GM21737 (cell line): Measurements from ENCODE around the gene PELI2.

Source experiments
- ATAC-seq: cut with Tn5 transposase; IDR thresholded peaks from one replicate; pipeline ENCODE4 v1.9.1; 2021; ENCODE audit warnings: mild to moderate bottlenecking, moderate library complexity; ENCODE audit not compliant: unreplicated experiment

The PELI2 gene

GRCh38 chr14:56289155-56289554 is 170.9 kb downstream of the PELI2 start:
- ATAC-seq = no peak

- ATAC-seq = no peak
Measured at GRCh38 chr14:56290195-56290594, 172.0 kb downstream of the PELI2 start.

- ATAC-seq = no peak
Measured at GRCh38 chr14:56292970-56293369, 174.8 kb downstream of the PELI2 start.

DNA sequence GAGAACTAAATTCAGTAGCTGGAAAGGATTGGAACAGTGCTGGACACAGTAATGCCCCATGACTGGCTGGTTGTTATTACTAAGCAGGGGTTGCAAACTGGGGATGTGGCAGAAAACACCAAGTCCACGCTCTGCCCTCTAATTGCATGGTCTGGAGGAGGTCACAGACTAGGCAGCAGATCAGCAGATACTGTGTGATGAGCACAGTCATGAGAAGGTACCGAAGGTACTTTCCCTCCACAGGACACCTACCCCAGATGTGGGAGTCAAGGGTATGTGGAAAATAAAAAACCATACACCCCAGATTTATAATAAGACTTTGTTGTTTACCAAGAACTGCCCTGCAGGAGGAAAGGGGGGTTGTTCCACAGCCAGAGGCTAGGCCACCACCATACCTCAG is 175.3 kb downstream of the PELI2 start:
- ATAC-seq = no peak

DNA sequence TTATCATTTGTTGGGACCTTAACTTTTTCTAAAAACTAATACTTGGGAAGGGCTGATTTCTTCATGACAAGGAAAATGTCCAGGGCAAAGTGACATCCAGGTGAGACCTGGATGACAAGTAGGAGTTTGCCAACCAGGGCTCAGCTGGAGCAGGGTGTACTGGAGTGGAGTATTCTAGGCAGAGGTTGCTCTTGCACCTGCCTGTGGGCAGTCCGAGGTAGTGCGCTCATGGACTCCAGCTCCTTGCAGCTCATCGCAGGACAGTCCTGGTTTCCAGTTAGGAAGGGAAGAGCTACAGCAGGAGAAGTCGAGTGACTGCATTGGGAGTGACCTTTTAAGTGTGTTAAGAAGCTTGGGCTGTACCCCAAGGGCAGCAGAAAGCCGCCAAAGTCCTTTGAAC is 175.9 kb downstream of the PELI2 start:
- ATAC-seq = no peak

DNA sequence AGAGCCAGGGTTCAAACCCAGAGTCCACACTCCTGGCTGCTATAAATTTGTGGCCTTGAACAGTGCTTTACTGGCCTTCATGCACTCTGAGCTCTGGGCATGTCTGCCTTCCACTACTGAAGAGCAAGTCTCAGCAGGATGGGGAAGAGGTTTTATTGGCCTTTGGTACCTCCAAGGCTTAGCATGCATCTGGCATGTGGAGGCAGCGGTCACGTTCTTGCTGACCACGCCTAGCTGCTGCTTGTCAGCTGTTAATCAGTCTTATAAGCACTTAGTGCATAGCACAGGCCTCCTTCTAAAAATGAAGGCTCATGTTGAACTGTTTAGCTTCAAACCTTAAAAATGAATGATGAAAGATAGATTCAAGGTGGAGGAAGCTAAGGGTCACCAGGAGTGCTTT is 177.5 kb downstream of the PELI2 start:
- ATAC-seq = no peak

DNA sequence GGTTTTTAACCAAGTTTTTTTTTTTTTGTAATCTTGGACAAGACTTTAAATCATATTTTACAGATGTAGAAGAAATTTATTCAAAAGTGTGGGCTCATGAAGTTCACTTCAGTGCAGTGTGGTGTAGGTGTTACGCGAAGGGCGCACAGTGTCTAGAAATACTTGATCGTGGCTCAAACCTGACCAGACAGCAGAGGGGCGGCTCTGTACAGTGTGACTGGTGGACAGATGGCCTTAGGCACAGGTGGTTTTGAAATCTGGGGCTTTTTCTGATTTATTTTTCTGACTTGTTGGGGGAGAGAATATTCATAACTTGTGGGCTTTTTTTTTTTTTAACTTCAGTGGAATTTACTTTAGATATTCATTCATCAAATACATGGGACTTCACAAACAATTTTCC is 179.2 kb downstream of the PELI2 start:
- ATAC-seq = no peak

DNA sequence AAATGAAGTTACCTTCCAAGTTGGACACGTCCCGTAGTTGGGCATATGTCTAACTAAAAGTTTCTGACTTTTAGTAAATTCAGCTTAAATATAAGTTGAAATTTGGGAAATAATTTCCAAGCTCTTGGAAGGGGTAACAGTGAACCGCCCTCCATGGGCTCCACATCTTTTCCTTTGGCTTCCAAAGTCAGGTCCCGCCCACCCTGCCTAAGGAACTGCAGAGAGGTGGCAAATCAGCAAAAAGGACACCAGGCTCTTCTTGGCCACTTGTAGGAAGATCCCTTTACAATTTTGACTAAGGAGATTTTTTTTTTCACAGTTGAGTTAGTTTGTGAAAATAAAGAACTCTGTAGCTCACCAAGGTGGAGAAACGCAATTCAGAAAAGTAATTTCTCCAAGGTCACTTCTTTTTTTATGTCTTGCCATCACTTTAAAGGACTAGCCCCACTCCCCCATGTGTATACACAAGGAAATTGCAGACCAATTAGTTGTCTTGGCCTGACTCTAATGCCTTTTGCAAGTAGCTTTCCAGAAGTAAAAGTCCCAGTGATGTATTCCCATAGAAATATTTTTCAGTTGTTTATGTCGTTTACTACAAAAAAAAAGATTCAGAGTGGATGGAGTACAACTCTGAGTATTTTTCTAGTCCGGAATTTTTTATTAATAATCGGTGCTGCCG is 181.2 kb downstream of the PELI2 start:
- no peak for ATAC-seq

- no peak for ATAC-seq
Measured at GRCh38 chr14:56300495-56300894, 182.3 kb downstream of the PELI2 start.

GRCh38 chr14:56304456-56304855 is 186.2 kb downstream of the PELI2 start:
- ATAC-seq = no peak

GRCh38 chr14:56309198-56309597 is 191.0 kb downstream of the PELI2 start:
- ATAC-seq = no peak

GRCh38 chr14:56310643-56311042 is 192.4 kb downstream of the PELI2 start:
- no peak for ATAC-seq

DNA sequence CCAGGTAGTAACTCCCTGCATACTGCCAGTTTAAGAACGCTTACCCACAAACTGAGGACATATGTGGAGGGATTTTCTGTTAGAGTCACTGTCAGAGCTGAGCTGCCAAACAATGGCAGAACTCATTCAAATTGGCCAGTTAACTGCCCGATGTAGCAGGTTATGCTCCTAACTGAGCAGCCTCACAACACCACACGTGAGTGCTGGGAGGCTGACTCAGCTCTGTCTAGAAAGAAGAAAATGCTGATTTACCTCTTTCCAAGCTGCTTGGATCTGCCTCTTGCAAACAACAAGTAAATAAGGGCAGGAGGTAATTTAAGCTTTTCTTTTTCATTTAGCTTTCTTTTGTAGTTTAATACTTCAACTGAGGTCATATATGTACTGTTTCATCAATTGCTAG is 195.6 kb downstream of the PELI2 start:
- no peak for ATAC-seq

- ATAC-seq = no peak
Measured at GRCh38 chr14:56318393-56319115, 200.3 kb downstream of the PELI2 start.

DNA sequence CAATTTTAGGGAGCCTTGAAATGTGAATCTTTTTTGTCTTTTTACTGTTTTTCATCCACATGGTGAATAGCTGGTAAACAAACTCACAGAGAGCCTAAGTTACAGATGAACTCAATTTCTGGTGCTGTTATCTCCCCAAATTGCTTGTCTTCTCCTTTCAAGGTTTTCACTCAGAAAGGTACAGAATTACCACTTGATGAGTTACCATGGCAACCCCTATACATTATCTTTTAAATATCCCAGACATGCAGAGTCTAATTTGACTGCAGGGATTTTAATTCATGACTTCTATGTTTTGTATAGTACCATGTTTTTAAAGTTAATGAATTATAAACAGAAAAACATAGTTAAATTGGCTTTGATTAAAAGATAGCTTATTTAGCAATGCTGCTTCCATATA is 203.7 kb downstream of the PELI2 start:
- no peak for ATAC-seq

GRCh38 chr14:56322531-56322930 is 204.3 kb downstream of the PELI2 start:
- ATAC-seq = no peak

DNA sequence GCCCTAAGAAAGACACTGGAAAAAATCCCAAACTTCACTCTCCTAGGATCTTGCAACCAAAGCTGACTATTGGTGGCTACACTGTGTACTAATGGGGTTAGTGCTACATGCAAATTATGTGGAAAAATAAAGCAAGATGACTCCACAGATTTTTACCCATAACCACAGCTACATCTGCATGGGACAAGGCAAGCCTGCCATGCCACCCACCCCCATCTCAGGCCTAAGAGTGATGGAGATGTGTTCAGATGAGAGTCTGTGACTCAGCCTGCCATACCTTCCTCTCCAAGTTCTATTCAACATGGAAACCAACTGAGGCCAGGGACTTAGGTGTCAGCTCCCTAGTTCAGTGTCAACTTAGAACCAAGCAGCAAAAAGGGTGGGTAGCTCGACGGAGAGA is 206.2 kb downstream of the PELI2 start:
- ATAC-seq = no peak

- ATAC-seq = no peak
Measured at GRCh38 chr14:56324856-56325699, 206.9 kb downstream of the PELI2 start.

- no peak for ATAC-seq
Measured at GRCh38 chr14:56328021-56328420, 209.8 kb downstream of the PELI2 start.

- ATAC-seq = no peak
Measured at GRCh38 chr14:56331592-56332216, 213.5 kb downstream of the PELI2 start.
